OCI-LY7 (cell line): Measurements from ENCODE around the gene DELE1. TPM values are rescaled to one million over a fixed set of nuclear protein-coding genes. Genes with fewer than 3 reads are reported as not detected.

Experiments used
- BruUV-seq: library from RNA; stranded (reverse); fragments of 400-500 nt; replicated peaks from 2 replicates; lab custom pipeline; 2021; lab: Mats Ljungman, UMichigan
- CTCF ChIA-PET: fragments of 300-600 bp; sonication (Branson Sonifier 250); formaldehyde crosslinking; loops from one replicate; lab custom pipeline; 2022; ENCODE audit warnings: antibody characterized with exemption; ENCODE audit not compliant: unreplicated experiment; lab: Charles Lee
- POLR2A ChIA-PET: fragments of 300-600 bp; sonication (Branson Sonifier 250); formaldehyde crosslinking; loops from one replicate; lab custom pipeline; 2022; ENCODE audit warnings: antibody characterized with exemption; lab: Charles Lee
- DNase-seq: peaks from one replicate; pipeline ENCODE4 v3.0.0-alpha.2; 2015; ENCODE audit warnings: low spot score
- H2AFZ ChIP-seq: fragments of 200-600 bp; sonication (generic), shearing (Covaris generic); 2 replicates; pipeline ENCODE4 v1.6.1; 2014; ENCODE audit warnings: mild to moderate bottlenecking, antibody characterized with exemption, low read length, moderate library complexity
- H3K27ac ChIP-seq: fragments of 200-600 bp; sonication (generic); 2 replicates; pipeline ENCODE4 v1.5.1; 2014; ENCODE audit warnings: mixed run types, low read depth, mild to moderate bottlenecking, moderate library complexity, low read length, inconsistent platforms; ENCODE audit not compliant: poor library complexity, severe bottlenecking
- H3K36me3 ChIP-seq: fragments of 200-600 bp; sonication (generic); 2 replicates; pipeline ENCODE4 v1.6.1; 2014; ENCODE audit warnings: mild to moderate bottlenecking, antibody characterized with exemption, low read length, moderate library complexity, mixed read lengths; ENCODE audit not compliant: insufficient read depth
- H3K4me1 ChIP-seq: fragments of 200-600 bp; sonication (generic); 2 replicates; pipeline ENCODE4 v1.5.1; 2014; ENCODE audit warnings: mild to moderate bottlenecking, low read length; ENCODE audit not compliant: insufficient read depth, poor library complexity, severe bottlenecking
- H3K4me2 ChIP-seq: fragments of 200-600 bp; sonication (generic); 2 replicates; pipeline ENCODE4 v1.6.1; 2014; ENCODE audit warnings: mild to moderate bottlenecking, low read length
- H3K4me3 ChIP-seq: fragments of 200-600 bp; sonication (generic); 2 replicates; pipeline ENCODE4 v1.5.1; 2014; ENCODE audit warnings: mild to moderate bottlenecking, low read depth, low read length; ENCODE audit not compliant: poor library complexity, severe bottlenecking
- H3K79me2 ChIP-seq: fragments of 200-600 bp; sonication (generic); 2 replicates; pipeline ENCODE4 v1.6.1; 2016; ENCODE audit warnings: low read depth, mild to moderate bottlenecking, low read length, moderate library complexity, mixed read lengths; ENCODE audit not compliant: insufficient read depth
- H3K9me2 ChIP-seq: fragments of 200-600 bp; sonication (generic); 2 replicates; pipeline ENCODE4 v1.6.1; 2016; ENCODE audit warnings: mild to moderate bottlenecking, low read length, mixed read lengths; ENCODE audit not compliant: insufficient read depth
- H3K9me3 ChIP-seq: fragments of 200-600 bp; sonication (generic); 2 replicates; pipeline ENCODE4 v1.6.1; 2014; ENCODE audit warnings: mild to moderate bottlenecking, mixed run types, low read length, mixed read lengths
- H4K20me1 ChIP-seq: fragments of 200-600 bp; sonication (generic); 2 replicates; pipeline ENCODE4 v1.6.1; 2014; ENCODE audit warnings: mild to moderate bottlenecking, antibody characterized with exemption, low read length, moderate library complexity, mixed read lengths; ENCODE audit not compliant: insufficient read depth
- EZH2phosphoT487 ChIP-seq: fragments of 200-600 bp; sonication (generic); IDR thresholded peaks from 2 replicates; pipeline ENCODE4 v1.6.1; 2018; ENCODE audit warnings: low read depth, borderline replicate concordance, mild to moderate bottlenecking, mixed run types, antibody characterized with exemption, low read length, moderate library complexity, mixed read lengths
- intact Hi-C: fragments of 100-400 bp; cut with micrococcal nuclease; formaldehyde crosslinking; loops from one replicate; pipeline ENCODE4 v1.10.0; 2022; ENCODE audit not compliant: unreplicated experiment
- total RNA-seq, 2 experiments: library from RNA; depleted of rRNA in 1 of 2; stranded (reverse); fragments of >200 nt in 1 of 2; shearing (Covaris generic) in 1 of 2; gene quantifications; 2 replicates each; pipeline ENCODE4 v1.2.3, GENCODE V29; 2014 to 2022
- TF ChIP-seq, protein P1 (sequence below): fragments of 200-600 bp; sonication (generic); conservative IDR thresholded peaks from 2 replicates; pipeline ENCODE4 v1.5.1; 2014; ENCODE audit warnings: mild to moderate bottlenecking, antibody characterized with exemption, low read length, moderate library complexity, mixed read lengths

DELE1 gene
- total RNA-seq, 2 experiments from 2014 or later: 78.5 to 81.2 TPM

- H3K36me3 ChIP-seq: no peaks in the 10 kb centered on the region
- H3K79me2 ChIP-seq: no peaks in the 10 kb centered on the region
- CTCF ChIA-PET: no interaction called here
- no peak overlapping the region for H3K27ac ChIP-seq
- no TSS peak for BruUV-seq
- H3K4me3 ChIP-seq: no peak overlapping the region
- no peak for TF ChIP-seq EZH2phosphoT487
- TF ChIP-seq, protein P1, sequence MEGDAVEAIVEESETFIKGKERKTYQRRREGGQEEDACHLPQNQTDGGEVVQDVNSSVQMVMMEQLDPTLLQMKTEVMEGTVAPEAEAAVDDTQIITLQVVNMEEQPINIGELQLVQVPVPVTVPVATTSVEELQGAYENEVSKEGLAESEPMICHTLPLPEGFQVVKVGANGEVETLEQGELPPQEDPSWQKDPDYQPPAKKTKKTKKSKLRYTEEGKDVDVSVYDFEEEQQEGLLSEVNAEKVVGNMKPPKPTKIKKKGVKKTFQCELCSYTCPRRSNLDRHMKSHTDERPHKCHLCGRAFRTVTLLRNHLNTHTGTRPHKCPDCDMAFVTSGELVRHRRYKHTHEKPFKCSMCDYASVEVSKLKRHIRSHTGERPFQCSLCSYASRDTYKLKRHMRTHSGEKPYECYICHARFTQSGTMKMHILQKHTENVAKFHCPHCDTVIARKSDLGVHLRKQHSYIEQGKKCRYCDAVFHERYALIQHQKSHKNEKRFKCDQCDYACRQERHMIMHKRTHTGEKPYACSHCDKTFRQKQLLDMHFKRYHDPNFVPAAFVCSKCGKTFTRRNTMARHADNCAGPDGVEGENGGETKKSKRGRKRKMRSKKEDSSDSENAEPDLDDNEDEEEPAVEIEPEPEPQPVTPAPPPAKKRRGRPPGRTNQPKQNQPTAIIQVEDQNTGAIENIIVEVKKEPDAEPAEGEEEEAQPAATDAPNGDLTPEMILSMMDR: no peak
- H3K9me2 ChIP-seq: no peaks in the 10 kb centered on the region
- H3K4me1 ChIP-seq: peaks cover 10% of the 10 kb centered on the region
- intact Hi-C loops: loop anchor here (5.0 kb wide), 2 partner anchors 39 to 64 kb away; no protein-coding TSS in a partner anchor
- no peak for DNase-seq
- H3K9me3 ChIP-seq: no peaks in the 10 kb centered on the region
- POLR2A ChIA-PET: no interaction called here
- H4K20me1 ChIP-seq: no peaks in the 10 kb centered on the region
- no peak overlapping the region for H3K4me2 ChIP-seq
- no peak overlapping the region for H2AFZ ChIP-seq
Observed at GRCh38 chr5:141876628-141877355, 46.9 kb upstream of the DELE1 start.

DNA sequence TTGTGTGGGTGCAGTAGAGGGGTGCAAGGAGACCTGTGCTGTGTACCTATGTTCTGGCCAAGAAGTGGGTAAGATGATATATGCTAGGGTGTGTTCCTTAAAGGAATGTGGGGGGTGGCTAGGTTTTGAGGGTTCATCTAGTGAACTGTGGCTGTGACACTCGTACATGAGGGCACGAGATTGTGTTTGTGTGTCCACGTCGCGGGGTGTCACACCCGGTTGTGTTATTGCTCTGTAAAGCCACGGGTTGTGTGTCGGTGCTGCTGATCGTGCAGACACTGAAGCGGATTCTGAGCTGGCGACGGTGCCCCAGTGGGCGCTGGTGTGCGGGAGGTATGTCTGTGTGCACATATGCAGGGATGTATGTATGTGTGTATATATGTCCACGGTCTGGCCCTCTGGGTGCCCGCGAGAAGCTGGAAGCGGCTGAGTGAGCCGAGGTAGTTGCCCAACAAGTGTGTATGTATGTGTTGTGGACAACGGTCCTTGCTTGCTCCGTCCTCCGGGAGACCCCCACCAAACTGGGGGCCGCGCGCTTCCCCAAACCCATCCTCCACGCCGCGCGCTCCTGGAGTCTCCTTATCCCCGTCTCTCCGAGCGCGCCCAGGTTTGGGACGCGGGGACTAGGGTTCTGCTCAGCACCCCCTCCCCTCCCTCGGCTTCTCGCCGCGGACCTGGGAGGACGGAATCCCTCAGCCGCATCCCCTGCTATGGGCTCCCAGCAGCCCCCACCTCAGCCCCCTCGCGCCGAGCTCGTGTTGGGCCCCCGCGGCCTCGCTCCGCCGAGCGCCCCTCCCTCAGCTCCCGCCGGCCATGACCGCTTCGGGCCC lies 46.1 kb upstream of the DELE1 start:
- no peak overlapping the region for H3K4me3 ChIP-seq
- DNase-seq: no peak
- H3K9me2 ChIP-seq: no peaks in the 10 kb centered on the region
- no peaks in the 10 kb centered on the region for H3K79me2 ChIP-seq
- TF ChIP-seq, protein P1: no peak
- TF ChIP-seq EZH2phosphoT487: no peak
- H3K4me1 ChIP-seq: peaks cover 10% of the 10 kb centered on the region
- no peaks in the 10 kb centered on the region for H3K9me3 ChIP-seq
- intact Hi-C loops: loop anchor here (5.0 kb wide), 2 partner anchors 40 to 65 kb away; no protein-coding TSS in a partner anchor
- ChIA-PET CTCF (no interaction called here), POLR2A (no interaction called here)
- H4K20me1 ChIP-seq: no peaks in the 10 kb centered on the region
- no peaks in the 10 kb centered on the region for H3K36me3 ChIP-seq
- no TSS peak for BruUV-seq
- no peak overlapping the region for H3K4me2 ChIP-seq
- H3K27ac ChIP-seq: no peak overlapping the region
- H2AFZ ChIP-seq: no peak overlapping the region
